H1 (cell line): ENCODE measurements around the gene RFLNA. TPM values are rescaled to one million over a fixed set of nuclear protein-coding genes. Genes with fewer than 3 reads are reported as not detected.

Experiments
- CTCF ChIA-PET: fragments of 300-600 bp; sonication (Branson Sonifier 250); formaldehyde crosslinking; loops from one replicate; lab custom pipeline; 2021; ENCODE audit not compliant: partially characterized antibody; lab: Charles Lee
- POLR2A ChIA-PET: fragments of 300-600 bp; sonication (Branson Sonifier 250); formaldehyde crosslinking; loops from one replicate; lab custom pipeline; 2021; ENCODE audit warnings: inconsistent platforms; ENCODE audit not compliant: partially characterized antibody; lab: Charles Lee
- DNase-seq, 2 experiments: peaks; one replicate each; pipeline versions ENCODE4 v3.0.0 to v3.0.0-alpha.2; 2010 to 2022; ENCODE audit warnings: low spot score in 2 of 2, low read depth in 1 of 2, mixed read lengths in 1 of 2
- FAIRE-seq: peaks from 2 replicates; lab custom pipeline; 2011; peaks lifted over from hg19 to GRCh38; lab: Jason Lieb, UNC
- H2AFZ ChIP-seq: 2 replicates; pipeline ENCODE4 v1.8.1; 2012; ENCODE audit warnings: low read length, inconsistent platforms
- H2AK5ac ChIP-seq: 2 replicates; pipeline ENCODE4 v1.6.1; 2013; ENCODE audit warnings: low read depth, low read length
- H2BK120ac ChIP-seq: replicated peaks from 2 replicates; pipeline ENCODE3; 2013; ENCODE audit warnings: low read depth, low read length, inconsistent platforms
- H2BK12ac ChIP-seq: 2 replicates; pipeline ENCODE4 v1.6.1; 2013; ENCODE audit warnings: low read depth, low read length
- H2BK15ac ChIP-seq: 2 replicates; pipeline ENCODE4 v1.6.1; 2013; ENCODE audit warnings: low read length
- H2BK20ac ChIP-seq: 2 replicates; pipeline ENCODE4 v1.6.1; 2013; ENCODE audit warnings: low read length
- H2BK5ac ChIP-seq: 2 replicates; pipeline ENCODE4 v1.6.1; 2013; ENCODE audit warnings: low read depth, low read length
- H3K14ac ChIP-seq: 2 replicates; pipeline ENCODE4 v1.6.1; 2013; ENCODE audit warnings: inconsistent platforms; ENCODE audit not compliant: insufficient read length
- H3K18ac ChIP-seq: 2 replicates; pipeline ENCODE4 v1.6.1; 2013; ENCODE audit warnings: low read length; ENCODE audit errors: extremely low read depth
- H3K23ac ChIP-seq: 2 replicates; pipeline ENCODE4 v1.6.1; 2013; ENCODE audit warnings: inconsistent platforms; ENCODE audit not compliant: insufficient read length
- H3K23me2 ChIP-seq: 2 replicates; pipeline ENCODE4 v1.6.1; 2013; ENCODE audit warnings: low read depth, low read length
- H3K27ac ChIP-seq: 2 replicates; pipeline ENCODE4 v1.6.1; 2011; ENCODE audit warnings: low read depth, low read length, inconsistent platforms
- H3K27me3 ChIP-seq, 4 experiments: replicated peaks in 1 of 4; 1 replicate in 1 of 4; 2 replicates in 3 of 4; pipeline versions ENCODE4 v1.6.1 to v1.8.1; 2011 to 2013; ENCODE audit warnings: low read length in 3 of 4, mild to moderate bottlenecking in 3 of 4, inconsistent platforms in 2 of 4, mixed read lengths in 2 of 4, moderate library complexity in 1 of 4; ENCODE audit not compliant: control insufficient read depth in 3 of 4, insufficient read depth in 3 of 4; ENCODE audit errors: extremely low read depth in 1 of 4
- H3K36me3 ChIP-seq, 4 experiments: 2 replicates each; pipeline versions ENCODE4 v1.6.1 to v1.8.1; 2011 to 2013; ENCODE audit warnings: mild to moderate bottlenecking in 4 of 4, low read length in 3 of 4, moderate library complexity in 2 of 4, control low read depth in 1 of 4, inconsistent platforms in 1 of 4; ENCODE audit not compliant: insufficient read depth in 4 of 4, control insufficient read depth in 2 of 4
- H3K4ac ChIP-seq: replicated peaks from 2 replicates; pipeline ENCODE3; 2013; ENCODE audit warnings: low read length, low read depth, mixed read lengths, inconsistent platforms; ENCODE audit not compliant: insufficient read length
- H3K4me1 ChIP-seq, 4 experiments: replicated peaks in 1 of 4; 1 replicate in 1 of 4; 2 replicates in 3 of 4; pipeline versions ENCODE4 v1.6.1 to v1.8.1; 2011 to 2013; ENCODE audit warnings: low read length in 3 of 4, inconsistent platforms in 2 of 4, mixed read lengths in 1 of 4; ENCODE audit not compliant: insufficient read depth in 4 of 4, control insufficient read depth in 3 of 4
- H3K4me2 ChIP-seq, 2 experiments: 2 replicates each; pipeline versions ENCODE4 v1.6.1 to v1.8.1; 2011 to 2013; ENCODE audit warnings: low read depth in 2 of 2, low read length in 2 of 2, control low read depth in 1 of 2, inconsistent platforms in 1 of 2, mild to moderate bottlenecking in 1 of 2; ENCODE audit not compliant: insufficient read depth in 1 of 2
- H3K4me3 ChIP-seq, 4 experiments: fragments of 200-600, 300-600 bp in 1 of 4; sonication (generic), shearing (Covaris generic), sonication (Bioruptor Twin) in 1 of 4; 2 replicates each; pipeline versions ENCODE4 v1.5.1 to v1.8.1; 2011 to 2016; ENCODE audit warnings: low read length in 4 of 4, low read depth in 3 of 4, control low read depth in 2 of 4, inconsistent platforms in 2 of 4, mild to moderate bottlenecking in 2 of 4, mixed read lengths in 1 of 4, moderate library complexity in 1 of 4; ENCODE audit not compliant: insufficient read depth in 2 of 4; ENCODE audit errors: extremely low read depth in 1 of 4
- H3K56ac ChIP-seq: replicated peaks from 2 replicates; pipeline ENCODE3; 2013; ENCODE audit warnings: low read depth, mild to moderate bottlenecking, mixed read lengths, low read length, inconsistent platforms; ENCODE audit not compliant: insufficient read length
- H3K79me1 ChIP-seq: 2 replicates; pipeline ENCODE4 v1.6.1; 2013; ENCODE audit warnings: low read depth, low read length, control low read depth
- H3K79me2 ChIP-seq, 2 experiments: 2 replicates each; pipeline versions ENCODE4 v1.6.1 to v1.8.1; 2012 to 2013; ENCODE audit warnings: low read length in 2 of 2, mild to moderate bottlenecking in 2 of 2, inconsistent platforms in 1 of 2; ENCODE audit not compliant: insufficient read depth in 2 of 2, control insufficient read depth in 1 of 2
- H3K9ac ChIP-seq, 4 experiments: replicated peaks in 1 of 4; 1 replicate in 1 of 4; 2 replicates in 3 of 4; pipeline versions ENCODE4 v1.6.1 to v1.8.1; 2011 to 2013; ENCODE audit warnings: low read depth in 3 of 4, low read length in 3 of 4, control low read depth in 2 of 4, mild to moderate bottlenecking in 2 of 4, moderate library complexity in 2 of 4, inconsistent platforms in 1 of 4; ENCODE audit errors: extremely low read depth in 1 of 4
- H3K9me3 ChIP-seq, 2 experiments: 2 replicates each; pipeline versions ENCODE4 v1.6.1 to v1.8.1; 2012 to 2013; ENCODE audit warnings: mild to moderate bottlenecking in 2 of 2, moderate library complexity in 2 of 2, control low read depth in 1 of 2, inconsistent platforms in 1 of 2, low read depth in 1 of 2, low read length in 1 of 2, mixed read lengths in 1 of 2; ENCODE audit not compliant: insufficient read depth in 2 of 2
- H4K20me1 ChIP-seq, 2 experiments: replicated peaks in 1 of 2; 2 replicates each; pipeline versions ENCODE3 to v1.8.1; 2011 to 2013; ENCODE audit warnings: inconsistent platforms in 2 of 2, low read length in 2 of 2, mild to moderate bottlenecking in 1 of 2; ENCODE audit not compliant: insufficient read depth in 2 of 2, control insufficient read depth in 1 of 2
- H4K5ac ChIP-seq: 2 replicates; pipeline ENCODE4 v1.6.1; 2013; ENCODE audit warnings: low read length, low read depth, mixed read lengths, inconsistent platforms; ENCODE audit not compliant: insufficient read length
- H4K8ac ChIP-seq: 2 replicates; pipeline ENCODE4 v1.8.0; 2013; ENCODE audit warnings: mild to moderate bottlenecking, moderate library complexity, low read length, inconsistent platforms; ENCODE audit not compliant: insufficient read depth; ENCODE audit errors: extremely low read depth
- H4K91ac ChIP-seq: replicated peaks from 2 replicates; pipeline ENCODE3; 2013; ENCODE audit warnings: low read length, mixed read lengths, inconsistent platforms; ENCODE audit not compliant: insufficient read length
- CHD1 ChIP-seq: IDR thresholded peaks from 2 replicates; pipeline ENCODE4 v1.6.1; 2012; ENCODE audit warnings: low read depth, low read length, improper control_type of control experiment
- CTBP2 ChIP-seq: IDR thresholded peaks from 2 replicates; pipeline ENCODE4 v1.7.0; 2011; ENCODE audit warnings: borderline replicate concordance, mild to moderate bottlenecking, moderate library complexity, mixed read lengths, low read length; ENCODE audit not compliant: insufficient read depth, insufficient read length
- JUN ChIP-seq: IDR thresholded peaks from 2 replicates; pipeline ENCODE4 v1.6.1; 2011; ENCODE audit warnings: low read depth, mild to moderate bottlenecking, improper control_type of control experiment, low read length
- JUND ChIP-seq: IDR thresholded peaks from 2 replicates; pipeline ENCODE4 v1.6.1; 2011; ENCODE audit warnings: mild to moderate bottlenecking, improper control_type of control experiment, low read length
- KDM5A ChIP-seq: fragments of 200-600 bp; IDR thresholded peaks from 2 replicates; pipeline ENCODE4 v1.7.1; 2012; ENCODE audit warnings: mild to moderate bottlenecking, low read length, inconsistent platforms, mixed read lengths
- RFX5 ChIP-seq: IDR thresholded peaks from 2 replicates; pipeline ENCODE4 v1.6.1; 2011; ENCODE audit warnings: low read depth, low read length, improper control_type of control experiment, borderline replicate concordance
- TBP ChIP-seq: IDR thresholded peaks from 2 replicates; pipeline ENCODE4 v1.6.1; 2011; ENCODE audit warnings: low read depth, low read length, improper control_type of control experiment
- WGBS, 2 experiments: shearing (Covaris generic) in 1 of 2; methylation state at CpG; one replicate each; pipeline versions ENCODE4 v1.1.6 to v1.1.7; 2013 to 2015; ENCODE audit warnings: low lambda C conversion rate in 2 of 2, mixed read lengths in 2 of 2, inconsistent platforms in 1 of 2, low coverage in 1 of 2, missing lambda C conversion rate in 1 of 2; ENCODE audit not compliant: insufficient replicate concordance in 2 of 2, insufficient coverage in 1 of 2, insufficient read length in 1 of 2; ENCODE audit errors: extremely low coverage in 1 of 2, missing lambda C conversion rate in 1 of 2; 5-methylcytosine and 5-hydroxymethylcytosine counted together
- polyA plus RNA-seq, 7 experiments: library from polyadenylated mRNA; depleted of rRNA in 3 of 7; stranded (reverse) in 5 of 7; unstranded in 2 of 7; fragments of >200 nt in 5 of 7; fragments of 200-250 nt in 2 of 7; gene quantifications; 1 replicate in 5 of 7; 2 replicates in 1 of 7; 4 replicates in 1 of 7; pipeline versions ENCODE4 v1.2.1 to v1.2.3, GENCODE V29; 2011 to 2013; ENCODE audit warnings: missing spikeins in 2 of 7, mixed read lengths in 2 of 7
- total RNA-seq: library from RNA; stranded (reverse); fragmentation: NEBNext Ultra II Directional; extraction: Animal tissue kit (Norgen Biotek cat#: 25700); gene quantifications from 2 replicates; pipeline ENCODE4 v1.2.1, GENCODE V29; 2021
- TF ChIP-seq, protein P1 (sequence below): IDR thresholded peaks from 2 replicates; pipeline ENCODE4 v1.6.1; 2012; ENCODE audit warnings: inconsistent platforms
- TF ChIP-seq, protein P2 (sequence below): IDR thresholded peaks from 2 replicates; pipeline ENCODE4 v1.6.1; 2012; ENCODE audit warnings: low read length, inconsistent platforms

The RFLNA gene
- total and polyA plus RNA-seq, 2 of the 8 experiments (the other 6 are each of a cell fraction or from before 2014, with no cell fraction given), result 6.4 to 6.6 TPM

DNA sequence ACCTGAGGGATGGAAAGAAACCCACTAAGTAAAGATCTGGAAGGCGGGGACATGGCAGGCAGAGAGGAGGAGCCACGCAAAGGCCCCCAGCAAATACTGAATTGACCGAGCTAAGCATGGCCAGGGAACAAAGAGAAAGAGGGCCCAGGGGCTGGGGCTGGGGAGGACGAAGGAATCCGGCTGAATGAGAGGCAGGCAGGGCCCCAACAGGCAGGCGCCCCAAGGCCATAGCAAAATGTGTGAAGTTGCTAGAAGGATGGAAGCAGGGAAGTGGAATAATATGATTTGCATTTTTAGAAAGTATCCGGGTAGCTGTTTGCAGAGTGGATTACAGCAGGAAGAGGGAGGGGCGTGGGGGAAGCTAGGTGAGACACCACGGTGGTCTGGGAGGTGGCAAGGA is 49.1 kb downstream of the RFLNA start:
- peaks cover 4% of the 10 kb centered on the region; the same call in 1 of the 2 replicates for H3K23me2 ChIP-seq
- DNase-seq (no peak), FAIRE-seq (no peak)
- no peak overlapping the region for H4K5ac ChIP-seq
- no peak overlapping the region for H4K91ac ChIP-seq
- TF ChIP-seq RFX5 (no peak), KDM5A (no peak), CTBP2 (no peak), TBP (no peak), CHD1 (no peak), JUND (no peak), JUN (no peak)
- TF ChIP-seq, protein P1, sequence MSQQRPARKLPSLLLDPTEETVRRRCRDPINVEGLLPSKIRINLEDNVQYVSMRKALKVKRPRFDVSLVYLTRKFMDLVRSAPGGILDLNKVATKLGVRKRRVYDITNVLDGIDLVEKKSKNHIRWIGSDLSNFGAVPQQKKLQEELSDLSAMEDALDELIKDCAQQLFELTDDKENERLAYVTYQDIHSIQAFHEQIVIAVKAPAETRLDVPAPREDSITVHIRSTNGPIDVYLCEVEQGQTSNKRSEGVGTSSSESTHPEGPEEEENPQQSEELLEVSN, result no peak
- TF ChIP-seq, protein P2, sequence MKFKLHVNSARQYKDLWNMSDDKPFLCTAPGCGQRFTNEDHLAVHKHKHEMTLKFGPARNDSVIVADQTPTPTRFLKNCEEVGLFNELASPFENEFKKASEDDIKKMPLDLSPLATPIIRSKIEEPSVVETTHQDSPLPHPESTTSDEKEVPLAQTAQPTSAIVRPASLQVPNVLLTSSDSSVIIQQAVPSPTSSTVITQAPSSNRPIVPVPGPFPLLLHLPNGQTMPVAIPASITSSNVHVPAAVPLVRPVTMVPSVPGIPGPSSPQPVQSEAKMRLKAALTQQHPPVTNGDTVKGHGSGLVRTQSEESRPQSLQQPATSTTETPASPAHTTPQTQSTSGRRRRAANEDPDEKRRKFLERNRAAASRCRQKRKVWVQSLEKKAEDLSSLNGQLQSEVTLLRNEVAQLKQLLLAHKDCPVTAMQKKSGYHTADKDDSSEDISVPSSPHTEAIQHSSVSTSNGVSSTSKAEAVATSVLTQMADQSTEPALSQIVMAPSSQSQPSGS, result no peak
- peaks cover 0 to 14% of the 10 kb centered on the region in 2 experiments for H4K20me1 ChIP-seq
- no peaks in the 10 kb centered on the region for H3K4me1 ChIP-seq
- H4K8ac ChIP-seq, result no peak overlapping the region
- H3K9me3 ChIP-seq, result no peaks in the 10 kb centered on the region
- H3K27me3 ChIP-seq, result no peaks in the 10 kb centered on the region
- no peak overlapping the region for H2BK15ac ChIP-seq
- no peak overlapping the region for H3K27ac ChIP-seq
- no peak overlapping the region for H2AFZ ChIP-seq
- no peak overlapping the region for H3K4ac ChIP-seq
- no peak overlapping the region for H3K14ac ChIP-seq
- H3K23ac ChIP-seq, result no peak overlapping the region
- CTCF ChIA-PET, result interaction anchor here (1.0 to 1.6 kb wide), 2 partner anchors 9 to 290 kb away, joined by 3 to 5 read pairs; no protein-coding TSS in a partner anchor
- no peak overlapping the region for H3K9ac ChIP-seq
- H2BK12ac ChIP-seq, result no peak overlapping the region
- no peaks in the 10 kb centered on the region for H3K79me2 ChIP-seq
- H3K36me3 ChIP-seq, result peaks cover 12 to 60% (median 41%) of the 10 kb centered on the region in 4 experiments
- no peak overlapping the region for H3K56ac ChIP-seq
- no peak overlapping the region for H2AK5ac ChIP-seq
- no peak overlapping the region for H2BK120ac ChIP-seq
- no peaks in the 10 kb centered on the region; the same call in 1 of the 2 replicates for H3K79me1 ChIP-seq
- no peak overlapping the region for H3K4me2 ChIP-seq
- no peak overlapping the region for H3K18ac ChIP-seq
- POLR2A ChIA-PET, result interaction anchor here (0.7 kb wide), 1 partner anchor 24 kb away, joined by 3 read pairs; no protein-coding TSS in a partner anchor
- no peak overlapping the region for H2BK20ac ChIP-seq
- WGBS, 2 experiments, result 90% methylated on average over 9 of the region's 9 CpGs; no CpG with 5 or more reads in 1 of the 2 experiments
- no peak overlapping the region for H2BK5ac ChIP-seq
- H3K4me3 ChIP-seq, result no peak overlapping the region
